Mesothelial cell of epicardium (in vitro differentiated cells): Measurements from ENCODE around the gene FBXW9. TPM values are rescaled to one million over a fixed set of nuclear protein-coding genes. Genes with fewer than 3 reads are reported as not detected.

ENCODE experiments used
- DNase-seq, 2 experiments: peaks; one replicate each; pipeline ENCODE4 v3.0.0; 2021; ENCODE audit warnings: low spot score in 2 of 2; ENCODE audit not compliant: unreplicated experiment in 2 of 2
- H3K27ac Mint-ChIP-seq: 2 replicates; pipeline ENCODE4 v1.8.0; 2021; ENCODE audit warnings: mixed read lengths
- H3K27me3 Mint-ChIP-seq: 2 replicates; pipeline ENCODE4 v1.8.0; 2021; ENCODE audit warnings: low read depth, mixed read lengths
- H3K36me3 Mint-ChIP-seq: 2 replicates; pipeline ENCODE4 v1.8.0; 2021; ENCODE audit warnings: mixed read lengths
- H3K4me1 Mint-ChIP-seq: 2 replicates; pipeline ENCODE4 v1.8.0; 2021; ENCODE audit warnings: mixed read lengths
- H3K4me3 Mint-ChIP-seq: 2 replicates; pipeline ENCODE4 v1.8.0; 2021; ENCODE audit warnings: mild to moderate bottlenecking, moderate library complexity, mixed read lengths
- H3K9me3 Mint-ChIP-seq: 2 replicates; pipeline ENCODE4 v1.8.0; 2021; ENCODE audit warnings: mixed read lengths
- total RNA-seq: library from RNA; stranded (reverse); gene quantifications from 3 replicates; pipeline ENCODE4 v1.2.1, GENCODE V29; 2021
- TF ChIP-seq, protein P1 (sequence below): fragments of 200-600 bp; sonication (generic); IDR thresholded peaks from one replicate; pipeline ENCODE4 v1.5.0; 2021; ENCODE audit warnings: antibody characterized with exemption; ENCODE audit not compliant: unreplicated experiment

The FBXW9 gene
- total RNA-seq, 1 donor from 2014 or later = 9.6 TPM

- TF ChIP-seq, protein P1, sequence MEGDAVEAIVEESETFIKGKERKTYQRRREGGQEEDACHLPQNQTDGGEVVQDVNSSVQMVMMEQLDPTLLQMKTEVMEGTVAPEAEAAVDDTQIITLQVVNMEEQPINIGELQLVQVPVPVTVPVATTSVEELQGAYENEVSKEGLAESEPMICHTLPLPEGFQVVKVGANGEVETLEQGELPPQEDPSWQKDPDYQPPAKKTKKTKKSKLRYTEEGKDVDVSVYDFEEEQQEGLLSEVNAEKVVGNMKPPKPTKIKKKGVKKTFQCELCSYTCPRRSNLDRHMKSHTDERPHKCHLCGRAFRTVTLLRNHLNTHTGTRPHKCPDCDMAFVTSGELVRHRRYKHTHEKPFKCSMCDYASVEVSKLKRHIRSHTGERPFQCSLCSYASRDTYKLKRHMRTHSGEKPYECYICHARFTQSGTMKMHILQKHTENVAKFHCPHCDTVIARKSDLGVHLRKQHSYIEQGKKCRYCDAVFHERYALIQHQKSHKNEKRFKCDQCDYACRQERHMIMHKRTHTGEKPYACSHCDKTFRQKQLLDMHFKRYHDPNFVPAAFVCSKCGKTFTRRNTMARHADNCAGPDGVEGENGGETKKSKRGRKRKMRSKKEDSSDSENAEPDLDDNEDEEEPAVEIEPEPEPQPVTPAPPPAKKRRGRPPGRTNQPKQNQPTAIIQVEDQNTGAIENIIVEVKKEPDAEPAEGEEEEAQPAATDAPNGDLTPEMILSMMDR = no peak
- H3K4me3 Mint-ChIP-seq = no peak overlapping the region
- H3K27me3 Mint-ChIP-seq = no peaks in the 10 kb centered on the region
- H3K36me3 Mint-ChIP-seq = peaks cover 29% of the 10 kb centered on the region
- H3K9me3 Mint-ChIP-seq = no peaks in the 10 kb centered on the region
- no peak overlapping the region for H3K27ac Mint-ChIP-seq
- no peaks in the 10 kb centered on the region for H3K4me1 Mint-ChIP-seq
- DNase-seq = no peak
Observed at GRCh38 chr19:12711187-12711586, 14.8 kb upstream of the FBXW9 start.

DNA sequence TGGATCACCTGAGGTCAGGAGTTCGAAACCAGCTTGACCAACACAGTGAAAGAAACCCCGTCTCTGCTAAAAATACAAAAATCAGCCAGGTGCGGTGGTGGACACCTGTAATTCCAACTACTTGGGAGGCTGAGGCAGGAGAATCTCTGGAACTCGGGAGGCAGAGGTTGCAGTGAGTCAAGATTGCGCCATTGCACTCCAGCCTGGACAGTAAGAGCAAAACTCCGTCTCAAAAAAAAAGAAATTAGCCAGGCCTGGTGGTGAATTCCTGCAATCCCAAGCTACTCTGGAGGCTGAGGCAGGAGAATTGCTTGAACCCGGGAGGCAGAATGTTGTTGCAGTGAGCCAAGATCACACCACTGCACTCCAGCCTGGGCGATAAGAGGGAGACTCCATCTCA lies 12.2 kb upstream of the FBXW9 start:
- Mint-ChIP-seq H3K27ac (no peak overlapping the region), H3K27me3 (no peaks in the 10 kb centered on the region), H3K36me3 (peaks cover 34% of the 10 kb centered on the region), H3K4me3 (no peak overlapping the region), H3K4me1 (no peaks in the 10 kb centered on the region), H3K9me3 (no peaks in the 10 kb centered on the region)
- TF ChIP-seq, protein P1 = no peak
- no peak for DNase-seq

DNA sequence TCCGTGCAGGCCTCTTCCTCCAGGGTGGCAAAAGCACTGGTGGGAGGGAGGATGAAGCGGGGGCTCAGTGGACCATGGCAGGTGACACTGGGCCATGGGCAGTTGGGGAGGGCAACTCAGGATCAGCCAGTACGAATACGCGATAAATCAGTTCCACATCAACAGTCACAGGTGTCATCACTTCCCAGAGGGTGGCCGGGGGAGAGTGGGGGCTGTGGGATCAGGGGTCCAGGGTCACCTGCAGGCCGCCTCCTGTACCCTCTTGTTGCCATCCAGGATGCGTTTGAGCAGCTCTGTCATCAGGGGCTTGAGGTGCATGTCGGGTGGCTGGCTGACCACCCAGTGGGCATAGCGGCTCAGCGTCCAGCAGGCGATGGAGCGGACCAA lies 9.9 kb upstream of the FBXW9 start:
- no peak for DNase-seq
- Mint-ChIP-seq H3K27me3 (no peaks in the 10 kb centered on the region), H3K36me3 (peaks cover 35% of the 10 kb centered on the region), H3K27ac (no peak overlapping the region), H3K4me3 (no peak overlapping the region), H3K9me3 (no peaks in the 10 kb centered on the region), H3K4me1 (no peaks in the 10 kb centered on the region)
- TF ChIP-seq, protein P1 = no peak

GRCh38 chr19:12705654-12706331 lies 9.4 kb upstream of the FBXW9 start:
- no peaks in the 10 kb centered on the region for H3K9me3 Mint-ChIP-seq
- H3K36me3 Mint-ChIP-seq = peaks cover 40% of the 10 kb centered on the region
- no peak overlapping the region for H3K4me3 Mint-ChIP-seq
- H3K27me3 Mint-ChIP-seq = no peaks in the 10 kb centered on the region
- H3K27ac Mint-ChIP-seq = no peak overlapping the region
- DNase-seq = no peak
- TF ChIP-seq, protein P1 = no peak
- no peaks in the 10 kb centered on the region for H3K4me1 Mint-ChIP-seq

- H3K27ac Mint-ChIP-seq = no peak overlapping the region
- H3K27me3 Mint-ChIP-seq = no peaks in the 10 kb centered on the region
- DNase-seq = no peak
- peaks cover 36% of the 10 kb centered on the region for H3K36me3 Mint-ChIP-seq
- TF ChIP-seq, protein P1 = no peak
- H3K9me3 Mint-ChIP-seq = no peaks in the 10 kb centered on the region
- H3K4me1 Mint-ChIP-seq = no peaks in the 10 kb centered on the region
- H3K4me3 Mint-ChIP-seq = no peak overlapping the region
Observed at GRCh38 chr19:12705169-12705568, 8.7 kb upstream of the FBXW9 start.

- Mint-ChIP-seq H3K9me3 (no peaks in the 10 kb centered on the region), H3K36me3 (peaks cover 40% of the 10 kb centered on the region), H3K27ac (no peak overlapping the region), H3K27me3 (no peaks in the 10 kb centered on the region), H3K4me3 (no peak overlapping the region), H3K4me1 (no peaks in the 10 kb centered on the region)
- DNase-seq = no peak
- TF ChIP-seq, protein P1 = no peak
Observed at GRCh38 chr19:12703046-12703445, 6.6 kb upstream of the FBXW9 start.
